GM12875 (cell line): ENCODE data around the gene DGCR6.
"Not testable (repeated sequence)": the region's sequence is repeated elsewhere in the genome, so short reads cannot be mapped to it uniquely, and the experiment has no call there.

Experiments
- H3K4me3 ChIP-seq: one replicate; pipeline ENCODE4 v1.5.1; 2011; ENCODE audit warnings: low read depth, low read length, control low read depth
- CTCF ChIP-seq: IDR thresholded peaks from 2 replicates; pipeline ENCODE4 v1.5.1; 2011; ENCODE audit warnings: low read depth, mild to moderate bottlenecking, control low read depth, inconsistent platforms, low read length, moderate library complexity, borderline replicate concordance; ENCODE audit not compliant: insufficient read depth

The DGCR6 gene

GRCh38 chr22:18935889-18936529, 29.9 kb downstream of the DGCR6 start, which contains the start of gene PRODH:
PRODH (minus strand) TSS chr22:18936293; CDS start chr22:18936287, 6 bp downstream.
- no peak for TF ChIP-seq CTCF
- no peak within 1 kb of the TSS for H3K4me3 ChIP-seq

- H3K4me3 ChIP-seq: not testable (repeated sequence)
These were observed 32.6 kb downstream of the DGCR6 start for GRCh38 chr22:18938691-18939090.

- not testable (repeated sequence) for H3K4me3 ChIP-seq
These were observed 41.0 kb downstream of the DGCR6 start for GRCh38 chr22:18947105-18947504.

- no peak for TF ChIP-seq CTCF
- no peak overlapping the region for H3K4me3 ChIP-seq
These were observed 41.8 kb downstream of the DGCR6 start for GRCh38 chr22:18947905-18948304.

GRCh38 chr22:18950141-18950540, 44.0 kb downstream of the DGCR6 start:
- no peak overlapping the region for H3K4me3 ChIP-seq
- no peak for TF ChIP-seq CTCF

GRCh38 chr22:18952022-18952421, 45.9 kb downstream of the DGCR6 start:
- no peak overlapping the region for H3K4me3 ChIP-seq
- TF ChIP-seq CTCF: no peak

GRCh38 chr22:18953128-18953527, 47.0 kb downstream of the DGCR6 start:
- H3K4me3 ChIP-seq: not testable (repeated sequence)

GRCh38 chr22:18954303-18954989, 48.3 kb downstream of the DGCR6 start:
- not testable (repeated sequence) for H3K4me3 ChIP-seq
- TF ChIP-seq CTCF: peak; percentile 87
